ENCODE measurements around the gene HADH.

Gene HADH

GRCh38 chr4:107977482-107977881 lies 12.2 kb upstream of the HADH start:
- H3K27me3 ChIP-seq (ENCODE audit: control insufficient read depth, low read length) = no peaks in the 10 kb centered on the region
- H4K20me1 ChIP-seq (ENCODE audit: control insufficient read depth, insufficient read depth, low read depth, low read length) = no peaks in the 10 kb centered on the region
- H3K9me2 ChIP-seq (replicated peaks; ENCODE audit: control insufficient read depth, low read length) = no peaks in the 10 kb centered on the region
- H3F3A ChIP-seq (ENCODE audit: control insufficient read depth, insufficient read depth) = no peaks in the 10 kb centered on the region
- H3K4me1 ChIP-seq (ENCODE audit: control insufficient read depth, low read length) = no peaks in the 10 kb centered on the region
- H3K27ac ChIP-seq (ENCODE audit: low read depth, low read length) = no peak overlapping the region
- no peak overlapping the region for H3K4me2 ChIP-seq (ENCODE audit: low read length)
- H3K9me3 ChIP-seq (ENCODE audit: control insufficient read depth, insufficient read depth, low read length) = peaks cover 2% of the 10 kb centered on the region; the same call in 1 of the 2 replicates
- H3K79me2 ChIP-seq (ENCODE audit: control insufficient read depth, low read length) = no peaks in the 10 kb centered on the region
- TF ChIP-seq CTCF (IDR thresholded peaks at IDR 0.05; ENCODE audit: low read depth, low read length, poor library complexity, severe bottlenecking) = no peak
- TF ChIP-seq EZH2phosphoT487 (IDR thresholded peaks at IDR 0.05; ENCODE audit: borderline replicate concordance, low read length) = no peak
- no peaks in the 10 kb centered on the region for H3K36me3 ChIP-seq (ENCODE audit: control insufficient read depth, low read length)
- H3K4me3 ChIP-seq (ENCODE audit: low read length) = no peak overlapping the region

GRCh38 chr4:107977966-107978705 lies 11.6 kb upstream of the HADH start:
- Histone ChIP-seq H3K36me3 (ENCODE audit: control insufficient read depth, low read length) (no peaks in the 10 kb centered on the region), H3K79me2 (ENCODE audit: control insufficient read depth, low read length) (no peaks in the 10 kb centered on the region), H4K20me1 (ENCODE audit: control insufficient read depth, insufficient read depth, low read depth, low read length) (no peaks in the 10 kb centered on the region), H3F3A (ENCODE audit: control insufficient read depth, insufficient read depth) (no peaks in the 10 kb centered on the region), H3K27me3 (ENCODE audit: control insufficient read depth, low read length) (no peaks in the 10 kb centered on the region), H3K4me2 (ENCODE audit: low read length) (no peak overlapping the region), H3K27ac (ENCODE audit: low read depth, low read length) (no peak overlapping the region), H3K4me3 (ENCODE audit: low read length) (no peak overlapping the region), H3K4me1 (ENCODE audit: control insufficient read depth, low read length) (no peaks in the 10 kb centered on the region), H3K9me2 (replicated peaks; ENCODE audit: control insufficient read depth, low read length) (no peaks in the 10 kb centered on the region), H3K9me3 (ENCODE audit: control insufficient read depth, insufficient read depth, low read length) (peaks cover 2% of the 10 kb centered on the region; the same call in 1 of the 2 replicates)
- no peak for TF ChIP-seq EZH2phosphoT487 (IDR thresholded peaks at IDR 0.05; ENCODE audit: borderline replicate concordance, low read length)
- TF ChIP-seq CTCF (IDR thresholded peaks at IDR 0.05; ENCODE audit: low read depth, low read length, poor library complexity, severe bottlenecking) = no peak

GRCh38 chr4:107978716-107979451 lies 10.8 kb upstream of the HADH start:
- TF ChIP-seq CTCF (IDR thresholded peaks at IDR 0.05; ENCODE audit: low read depth, low read length, poor library complexity, severe bottlenecking) = no peak
- TF ChIP-seq EZH2phosphoT487 (IDR thresholded peaks at IDR 0.05; ENCODE audit: borderline replicate concordance, low read length) = no peak
- Histone ChIP-seq H3K9me3 (ENCODE audit: control insufficient read depth, insufficient read depth, low read length) (peaks cover 2% of the 10 kb centered on the region; the same call in 1 of the 2 replicates), H3K4me1 (ENCODE audit: control insufficient read depth, low read length) (no peaks in the 10 kb centered on the region), H3K27ac (ENCODE audit: low read depth, low read length) (no peak overlapping the region), H4K20me1 (ENCODE audit: control insufficient read depth, insufficient read depth, low read depth, low read length) (no peaks in the 10 kb centered on the region), H3K4me3 (ENCODE audit: low read length) (no peak overlapping the region), H3K9me2 (replicated peaks; ENCODE audit: control insufficient read depth, low read length) (no peaks in the 10 kb centered on the region), H3K79me2 (ENCODE audit: control insufficient read depth, low read length) (no peaks in the 10 kb centered on the region), H3F3A (ENCODE audit: control insufficient read depth, insufficient read depth) (no peaks in the 10 kb centered on the region), H3K27me3 (ENCODE audit: control insufficient read depth, low read length) (no peaks in the 10 kb centered on the region), H3K4me2 (ENCODE audit: low read length) (no peak overlapping the region), H3K36me3 (ENCODE audit: control insufficient read depth, low read length) (no peaks in the 10 kb centered on the region)

Measured in DOHH2 (cell line).